Tongue (tissue), 2 donors: ENCODE data around the gene BNC1. TPM values are rescaled to one million over a fixed set of nuclear protein-coding genes. Genes with fewer than 3 reads are reported as not detected.
"Not testable (repeated sequence)": the region's sequence is repeated elsewhere in the genome, so short reads cannot be mapped to it uniquely, and the experiment has no call there.

Source experiments
- DNase-seq: peaks from one replicate; pipeline ENCODE4 v3.0.0-alpha.2; 2015
- total RNA-seq: library from RNA; depleted of rRNA; stranded (reverse); fragments of >200 nt; gene quantifications from one replicate; pipeline ENCODE4 v1.2.3, GENCODE V29; 2014

Gene BNC1
- total RNA-seq, 1 donor from 2014 or later, result 2.8 TPM

- DNase-seq, result no peak
Measured at GRCh38 chr15:83295417-83295816, 11.0 kb upstream of the BNC1 start.

DNA sequence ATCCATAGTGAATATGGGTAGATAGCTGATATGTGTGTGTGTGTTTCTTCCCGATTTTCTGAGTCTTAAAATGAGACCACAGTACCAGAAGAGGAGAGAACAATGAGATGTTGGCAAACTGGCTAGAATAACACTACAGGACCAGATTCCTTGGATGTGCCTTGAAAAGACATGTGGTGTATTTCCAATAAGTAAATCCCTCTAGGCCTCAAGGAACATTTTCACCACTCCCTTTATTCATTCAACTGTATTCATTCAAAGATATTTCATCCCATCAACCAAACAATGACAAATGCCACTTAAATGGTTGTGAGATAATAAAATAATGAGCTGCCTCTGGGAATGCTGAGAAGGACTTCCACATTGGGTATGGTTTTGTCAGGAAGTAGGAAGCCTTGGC, 8.7 kb upstream of the BNC1 start:
- no peak for DNase-seq

- DNase-seq, result peak; percentile 29
Measured at GRCh38 chr15:83292317-83292716, 7.9 kb upstream of the BNC1 start.

- DNase-seq, result no peak
Measured at GRCh38 chr15:83290236-83290635, 5.8 kb upstream of the BNC1 start.

DNA sequence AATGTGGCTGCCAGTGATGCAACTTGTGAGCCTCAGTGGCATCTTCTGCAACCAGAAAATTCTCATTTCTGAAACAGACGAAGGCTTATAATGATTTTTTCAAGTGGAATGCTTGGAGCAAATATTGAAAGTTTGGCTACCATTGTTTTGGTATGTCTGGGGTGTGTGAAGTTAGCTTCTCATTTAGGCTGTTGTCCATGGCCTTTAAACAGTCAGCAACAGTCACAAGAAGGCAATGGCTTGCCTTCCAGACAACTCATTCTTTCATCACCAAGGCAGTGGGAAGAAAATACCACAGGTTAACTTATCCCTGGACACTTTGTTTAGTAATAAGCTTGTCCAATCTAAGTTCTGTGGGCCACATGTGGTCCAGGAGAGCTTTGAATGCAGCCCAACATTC, 4.7 kb upstream of the BNC1 start:
- DNase-seq, result no peak

GRCh38 chr15:83288381-83288801, 3.9 kb upstream of the BNC1 start:
- no peak for DNase-seq

GRCh38 chr15:83287541-83288027, 3.1 kb upstream of the BNC1 start:
- DNase-seq, result no peak

DNA sequence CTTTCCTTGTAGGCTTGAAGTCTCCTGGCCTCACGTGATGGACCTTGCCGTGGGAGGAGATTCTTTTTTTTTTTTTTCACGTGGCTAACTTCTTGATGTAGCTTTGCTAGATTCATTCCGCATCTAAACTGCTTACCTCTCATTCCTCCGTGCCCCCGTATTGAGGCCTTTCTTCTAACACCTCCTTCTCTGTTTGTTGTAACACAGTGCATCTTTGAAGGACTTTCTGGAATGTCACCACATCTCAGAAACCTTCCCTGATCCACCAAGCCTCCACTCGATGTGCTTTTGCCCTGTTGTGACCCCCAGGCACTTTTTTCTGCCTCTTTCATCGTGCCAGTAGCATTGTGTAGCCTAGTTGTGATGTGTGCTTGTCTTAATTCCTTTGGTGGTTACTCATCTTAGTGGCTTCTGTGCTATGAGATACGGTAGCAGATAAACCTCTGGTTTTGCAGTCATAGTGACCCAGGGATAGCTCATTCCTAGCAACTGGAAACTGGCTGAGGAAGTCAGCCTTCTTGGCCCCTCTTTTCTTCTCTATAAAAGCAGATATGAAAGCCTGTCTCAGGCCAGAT, 1.6 kb upstream of the BNC1 start:
- DNase-seq, result no peak

- DNase-seq, result no peak
Measured at GRCh38 chr15:83285284-83285978, 967 bp upstream of the BNC1 start.

GRCh38 chr15:83283813-83284558, 478 bp downstream of the BNC1 start:
- DNase-seq, result peak; percentile 20

GRCh38 chr15:83283138-83283812, 1.2 kb downstream of the BNC1 start:
- peak; percentile 41 for DNase-seq

GRCh38 chr15:83282776-83283137, 1.7 kb downstream of the BNC1 start:
- peak; percentile 56 for DNase-seq

- no peak for DNase-seq
Measured at GRCh38 chr15:83282141-83282540, 2.3 kb downstream of the BNC1 start.

GRCh38 chr15:83278191-83278590, 6.3 kb downstream of the BNC1 start:
- no peak for DNase-seq

DNA sequence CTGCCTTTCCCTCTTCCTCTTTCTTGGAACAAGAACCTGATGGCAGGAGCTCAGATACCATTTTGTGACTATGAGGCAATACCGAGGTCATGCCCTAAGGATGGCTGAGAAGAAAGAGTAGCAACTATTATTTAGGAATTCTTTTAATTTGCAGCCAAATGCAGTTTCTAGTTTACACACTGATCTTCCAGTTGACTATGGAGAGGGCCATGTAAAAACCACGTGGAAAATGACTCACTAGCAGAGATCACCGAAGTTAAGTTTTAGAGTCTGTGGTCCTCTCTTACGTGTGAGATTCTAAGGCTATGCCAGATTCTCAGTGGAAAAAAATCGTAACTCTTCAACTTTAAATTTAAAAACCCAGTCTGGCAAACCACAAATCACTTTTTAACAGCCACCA, 7.8 kb downstream of the BNC1 start:
- no peak for DNase-seq

GRCh38 chr15:83275412-83275811, 9.1 kb downstream of the BNC1 start:
- no peak for DNase-seq

- DNase-seq, result no peak
Measured at GRCh38 chr15:83270176-83270575, 14.3 kb downstream of the BNC1 start.

- no peak for DNase-seq
Measured at GRCh38 chr15:83268147-83268546, 16.3 kb downstream of the BNC1 start.

DNA sequence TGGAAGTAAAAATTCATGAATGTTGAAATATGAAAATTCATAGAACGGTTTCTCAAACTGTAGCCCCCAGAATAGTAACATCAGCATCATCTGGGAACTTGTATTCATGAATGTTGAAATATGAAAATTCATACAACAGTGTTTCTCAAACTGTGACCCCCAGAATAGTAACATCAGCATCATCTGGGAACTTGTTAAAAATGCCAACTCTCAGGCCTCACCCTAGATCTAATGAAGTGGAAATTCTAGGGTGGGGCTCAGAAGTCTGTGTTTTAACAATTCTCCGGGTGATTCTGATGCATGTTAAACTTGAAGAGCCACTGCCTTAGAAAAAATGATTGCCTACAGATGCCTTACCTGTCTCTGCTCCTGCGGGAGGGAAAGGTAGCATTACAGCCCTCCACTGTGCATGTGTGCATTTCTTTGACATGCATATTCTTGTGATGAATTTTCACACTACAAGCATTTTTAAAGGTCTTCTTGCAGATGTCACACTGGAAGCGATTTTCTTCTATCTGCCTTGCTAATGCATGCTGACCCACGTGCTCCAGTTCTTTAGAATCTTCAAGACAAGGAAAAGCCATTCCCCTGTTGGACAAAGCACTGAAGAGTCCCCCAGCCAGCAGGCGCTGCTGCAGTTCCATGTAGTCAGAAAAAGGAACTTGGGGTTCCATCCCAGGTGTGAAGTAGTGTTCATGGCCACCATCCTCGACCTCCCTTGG, 21.7 kb downstream of the BNC1 start:
- no peak for DNase-seq

DNA sequence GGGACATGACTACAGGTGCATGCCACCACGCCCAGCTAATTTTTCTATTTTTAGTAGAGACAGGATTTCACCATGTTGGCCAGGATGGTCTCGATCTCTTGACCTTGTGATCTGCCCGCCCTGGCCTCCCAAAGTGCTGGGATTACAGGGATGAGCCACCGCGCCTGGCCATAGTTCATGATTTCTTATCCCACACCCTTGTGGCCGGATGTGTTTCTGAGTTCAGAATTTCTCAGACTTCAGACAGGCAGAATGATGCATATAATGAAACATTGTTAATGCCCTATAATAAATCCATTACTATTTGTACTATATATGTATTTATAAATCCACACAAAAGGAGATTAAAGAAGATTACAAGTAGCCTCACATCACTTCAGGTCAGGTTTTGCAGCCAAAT, 22.3 kb downstream of the BNC1 start:
- DNase-seq, result not testable (repeated sequence)

DNA sequence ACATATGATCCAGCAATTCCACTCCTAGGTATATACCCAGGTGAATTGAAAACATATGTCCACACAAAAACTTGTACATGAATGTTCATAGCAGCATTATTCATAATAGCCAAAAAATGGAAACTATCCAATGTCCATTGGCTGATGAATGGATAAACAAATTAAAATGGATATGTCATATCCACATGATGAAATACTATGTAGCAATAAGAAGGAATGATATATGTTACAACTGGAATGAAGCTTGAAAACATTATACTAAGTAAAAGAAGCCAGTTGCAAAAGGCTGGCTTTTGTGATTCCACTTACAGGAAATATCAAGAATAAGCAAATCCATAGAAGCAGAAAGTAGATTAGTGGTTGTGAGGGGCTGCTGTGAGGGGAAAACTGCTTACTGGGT, 33.7 kb downstream of the BNC1 start:
- DNase-seq, result no peak

DNA sequence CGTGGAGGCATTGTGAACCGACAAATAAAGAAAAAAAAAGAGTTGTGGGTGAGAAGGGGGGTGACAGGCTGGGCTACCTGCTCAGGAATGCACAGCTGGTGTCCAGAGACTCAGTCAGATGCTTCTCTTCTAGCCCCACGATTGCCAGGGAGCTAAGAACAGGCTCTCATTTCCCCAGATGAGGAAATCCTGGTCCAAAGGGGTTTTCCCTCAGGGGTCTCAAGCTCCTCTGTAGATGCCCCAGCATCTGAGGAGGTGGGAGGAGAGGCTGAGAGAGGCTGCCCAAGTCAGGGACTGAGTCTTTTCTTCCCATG, 35.5 kb downstream of the BNC1 start:
- DNase-seq, result no peak
